GM06990 (cell line): ENCODE results near the gene IL19.
A peak's percentile ranks its signal among the peaks of the same experiment; 100 is the strongest.

Experiments
- DNase-seq: peaks from one replicate; pipeline ENCODE4 v3.0.0-alpha.2; 2011; ENCODE audit not compliant: insufficient read length; ENCODE audit errors: extremely low read depth
- H3K27me3 ChIP-seq: replicated peaks from 2 replicates; pipeline ENCODE4 v1.6.0; 2011; ENCODE audit warnings: low read length; ENCODE audit not compliant: control insufficient read depth, insufficient read depth
- H3K36me3 ChIP-seq: 2 replicates; pipeline ENCODE4 v1.5.1; 2011; ENCODE audit warnings: low read length; ENCODE audit not compliant: control insufficient read depth, insufficient read depth
- H3K4me3 ChIP-seq: replicated peaks from 2 replicates; pipeline ENCODE4 v1.5.1; 2011; ENCODE audit warnings: low read depth, mild to moderate bottlenecking, control low read depth, low read length
- TF ChIP-seq, protein P1 (sequence below): IDR thresholded peaks from 2 replicates; pipeline ENCODE4 v1.5.1; 2011; ENCODE audit warnings: low read length, control low read depth, mild to moderate bottlenecking, inconsistent platforms; ENCODE audit not compliant: insufficient read depth, poor library complexity, severe bottlenecking

IL19 gene

DNA sequence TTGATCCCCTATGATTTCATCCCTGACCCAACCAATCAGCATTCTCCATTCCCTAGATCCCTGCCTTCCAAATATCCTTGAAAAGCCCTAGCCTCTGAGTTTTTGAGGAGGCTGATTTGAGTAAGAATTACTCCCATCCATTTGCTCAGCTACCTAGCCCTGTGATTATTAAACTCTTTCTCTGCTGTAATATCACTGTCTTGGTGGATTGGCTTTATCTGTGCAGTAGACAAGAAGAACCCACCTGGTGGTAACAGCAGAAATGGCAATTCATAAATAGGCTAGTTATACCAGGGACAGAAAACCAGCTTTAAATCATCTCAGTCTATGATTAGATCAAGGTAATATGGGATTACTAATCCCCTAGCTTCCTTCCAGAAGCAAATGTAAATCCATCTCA lies 107.9 kb downstream of the IL19 start:
- no peak overlapping the region for H3K4me3 ChIP-seq
- H3K36me3 ChIP-seq = no peaks in the 10 kb centered on the region
- no peak for DNase-seq
- H3K27me3 ChIP-seq = no peaks in the 10 kb centered on the region
- TF ChIP-seq, protein P1, sequence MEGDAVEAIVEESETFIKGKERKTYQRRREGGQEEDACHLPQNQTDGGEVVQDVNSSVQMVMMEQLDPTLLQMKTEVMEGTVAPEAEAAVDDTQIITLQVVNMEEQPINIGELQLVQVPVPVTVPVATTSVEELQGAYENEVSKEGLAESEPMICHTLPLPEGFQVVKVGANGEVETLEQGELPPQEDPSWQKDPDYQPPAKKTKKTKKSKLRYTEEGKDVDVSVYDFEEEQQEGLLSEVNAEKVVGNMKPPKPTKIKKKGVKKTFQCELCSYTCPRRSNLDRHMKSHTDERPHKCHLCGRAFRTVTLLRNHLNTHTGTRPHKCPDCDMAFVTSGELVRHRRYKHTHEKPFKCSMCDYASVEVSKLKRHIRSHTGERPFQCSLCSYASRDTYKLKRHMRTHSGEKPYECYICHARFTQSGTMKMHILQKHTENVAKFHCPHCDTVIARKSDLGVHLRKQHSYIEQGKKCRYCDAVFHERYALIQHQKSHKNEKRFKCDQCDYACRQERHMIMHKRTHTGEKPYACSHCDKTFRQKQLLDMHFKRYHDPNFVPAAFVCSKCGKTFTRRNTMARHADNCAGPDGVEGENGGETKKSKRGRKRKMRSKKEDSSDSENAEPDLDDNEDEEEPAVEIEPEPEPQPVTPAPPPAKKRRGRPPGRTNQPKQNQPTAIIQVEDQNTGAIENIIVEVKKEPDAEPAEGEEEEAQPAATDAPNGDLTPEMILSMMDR = peak; percentile 12

DNA sequence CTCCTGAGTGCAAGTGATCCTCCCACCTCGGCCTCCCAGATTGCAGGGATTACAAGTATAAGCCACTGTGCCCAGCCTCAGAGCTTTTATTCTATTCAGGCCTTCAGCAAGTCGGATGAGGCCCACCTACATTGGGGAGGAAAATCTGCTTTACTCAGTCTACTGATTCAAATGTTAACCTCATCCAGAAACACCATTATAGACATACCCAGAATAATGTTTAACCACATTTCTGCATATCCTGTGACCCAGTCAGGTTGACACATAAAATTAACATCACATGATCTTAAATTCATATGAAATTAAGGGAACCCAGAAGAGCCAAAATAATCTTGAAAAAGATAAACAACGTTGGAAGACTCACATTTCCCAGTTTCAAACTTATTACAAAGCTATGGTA lies 109.7 kb downstream of the IL19 start:
- TF ChIP-seq, protein P1 = no peak
- H3K36me3 ChIP-seq = no peaks in the 10 kb centered on the region
- H3K4me3 ChIP-seq = no peak overlapping the region
- no peak for DNase-seq
- no peaks in the 10 kb centered on the region; the same call in 1 of the 2 replicates for H3K27me3 ChIP-seq

DNA sequence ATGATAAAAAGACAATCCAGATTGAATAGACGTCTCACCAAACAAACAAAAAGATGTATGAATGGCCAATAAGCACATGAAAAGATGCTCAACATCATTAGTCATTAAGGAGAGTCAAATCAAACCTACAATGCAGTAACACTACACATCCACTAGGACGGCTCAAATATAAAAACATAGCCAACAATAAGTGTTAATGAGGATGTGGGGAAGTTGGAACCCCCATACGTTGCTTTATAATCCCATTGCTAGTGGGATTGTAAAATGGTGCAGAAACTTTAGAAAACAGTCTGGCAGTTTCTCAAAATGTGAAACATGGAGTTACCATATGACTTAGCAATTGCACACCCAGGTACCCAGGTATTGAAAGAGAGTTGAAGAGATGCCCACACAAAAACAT lies 112.0 kb downstream of the IL19 start:
- no peaks in the 10 kb centered on the region for H3K36me3 ChIP-seq
- no peak for DNase-seq
- H3K27me3 ChIP-seq = no peaks in the 10 kb centered on the region; the same call in 1 of the 2 replicates
- TF ChIP-seq, protein P1 = peak; percentile 22
- no peak overlapping the region for H3K4me3 ChIP-seq

DNA sequence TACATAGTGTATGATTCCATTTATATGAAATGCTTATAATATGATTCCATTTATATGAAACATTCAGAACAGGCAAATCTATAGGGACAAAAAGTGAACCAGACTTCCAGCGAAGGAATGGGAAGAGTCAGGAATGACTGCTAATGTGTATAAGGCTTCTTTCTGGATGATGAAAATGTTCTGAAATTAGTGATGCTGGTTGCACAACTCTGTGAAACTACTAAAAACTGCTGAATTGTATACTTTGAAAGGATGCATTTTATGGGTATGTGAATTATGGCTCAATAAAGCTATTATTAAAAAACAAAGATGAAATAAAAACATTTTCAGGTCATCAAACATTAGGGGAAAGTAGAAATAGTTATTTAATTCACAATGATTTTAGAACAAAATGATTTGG lies 112.6 kb downstream of the IL19 start:
- Histone ChIP-seq H3K36me3 (no peaks in the 10 kb centered on the region), H3K4me3 (no peak overlapping the region), H3K27me3 (no peaks in the 10 kb centered on the region; the same call in 1 of the 2 replicates)
- TF ChIP-seq, protein P1 = no peak
- no peak for DNase-seq

DNA sequence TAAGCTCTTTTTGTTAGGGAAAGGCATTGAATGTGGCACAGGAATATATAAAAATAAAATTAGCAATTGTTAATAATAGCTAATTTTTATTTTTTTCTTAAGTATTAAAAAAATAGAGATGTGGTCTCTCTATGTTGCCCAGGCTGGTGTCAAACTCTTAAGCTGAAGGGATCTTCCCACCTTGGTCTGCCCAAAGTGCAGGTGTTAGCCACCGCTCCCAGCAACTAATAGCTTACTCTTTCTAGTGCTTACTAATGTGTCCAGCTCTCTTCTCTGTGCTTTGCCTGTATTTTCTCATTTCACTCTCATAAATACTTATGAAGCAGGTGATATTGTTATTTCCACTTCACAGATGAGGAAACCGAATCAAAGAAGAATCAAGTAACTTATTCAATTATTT lies 113.3 kb downstream of the IL19 start:
- Histone ChIP-seq H3K4me3 (no peak overlapping the region), H3K36me3 (no peaks in the 10 kb centered on the region), H3K27me3 (no peaks in the 10 kb centered on the region; the same call in 1 of the 2 replicates)
- DNase-seq = no peak
- TF ChIP-seq, protein P1 = no peak
